HG03442 (cell line): Measurements from ENCODE around the gene ITIH4.

Source experiments
- ATAC-seq: cut with Tn5 transposase; IDR thresholded peaks from one replicate; pipeline ENCODE4 v1.9.1; 2021; ENCODE audit warnings: mild to moderate bottlenecking, moderate library complexity; ENCODE audit not compliant: unreplicated experiment

ITIH4 gene

DNA sequence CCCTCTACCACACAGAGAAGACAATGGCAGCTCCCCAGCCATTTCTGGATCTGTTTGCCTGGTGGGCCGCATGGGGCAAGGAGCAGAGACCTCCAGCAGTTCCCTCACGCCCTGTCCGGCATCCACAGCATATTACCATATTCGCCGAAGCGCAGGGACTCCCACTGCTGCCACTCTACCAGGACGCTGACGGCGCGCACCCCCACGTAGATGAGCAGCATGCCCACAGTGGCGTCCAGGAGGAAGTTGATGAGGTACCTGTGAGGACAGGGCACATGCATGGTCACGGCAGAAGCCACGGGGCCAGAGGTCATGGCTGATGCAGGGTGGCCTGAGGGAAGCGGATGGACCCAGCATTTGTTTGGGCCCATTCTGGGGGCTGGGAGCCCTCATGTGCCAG lies 19.2 kb upstream of the ITIH4 start:
- ATAC-seq = no peak

DNA sequence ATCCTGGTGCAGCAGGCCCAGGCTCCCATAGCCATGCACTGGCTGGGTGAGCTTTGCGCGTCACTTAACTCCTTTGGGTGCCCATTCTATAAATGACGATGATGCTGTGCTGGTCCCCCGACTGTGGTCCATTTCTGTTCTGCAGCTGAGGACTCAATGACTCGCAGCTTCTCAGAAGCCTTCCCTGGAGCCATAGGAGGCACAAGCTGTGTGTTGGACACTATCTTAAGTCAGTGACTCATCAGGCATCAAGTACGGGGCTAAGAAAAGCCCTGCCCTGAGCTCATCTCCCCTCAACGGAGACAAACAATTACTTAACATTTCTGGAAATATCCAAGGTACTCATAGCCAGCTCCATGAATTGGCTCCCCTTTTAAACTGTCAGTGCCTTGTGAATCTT lies 18.1 kb upstream of the ITIH4 start:
- no peak for ATAC-seq

DNA sequence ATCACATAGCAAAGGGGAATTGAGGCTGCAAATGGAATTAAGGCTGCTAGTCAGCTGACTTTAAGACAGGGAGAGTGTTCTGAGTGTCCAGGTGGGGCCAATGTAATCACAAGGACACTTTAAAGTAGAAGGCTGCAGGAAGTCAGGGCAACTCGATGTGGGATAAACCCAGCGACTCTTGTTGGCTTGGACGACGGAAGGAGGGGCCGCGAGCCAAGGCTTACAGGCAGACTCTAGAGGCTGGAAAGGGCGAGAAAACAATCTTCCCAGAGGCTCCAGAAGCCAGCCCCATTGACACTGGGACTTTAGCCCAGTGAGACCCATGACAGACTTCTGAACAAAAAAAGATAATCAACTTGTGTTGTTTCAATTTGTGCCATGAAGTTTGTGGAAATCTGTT lies 17.3 kb upstream of the ITIH4 start:
- no peak for ATAC-seq

DNA sequence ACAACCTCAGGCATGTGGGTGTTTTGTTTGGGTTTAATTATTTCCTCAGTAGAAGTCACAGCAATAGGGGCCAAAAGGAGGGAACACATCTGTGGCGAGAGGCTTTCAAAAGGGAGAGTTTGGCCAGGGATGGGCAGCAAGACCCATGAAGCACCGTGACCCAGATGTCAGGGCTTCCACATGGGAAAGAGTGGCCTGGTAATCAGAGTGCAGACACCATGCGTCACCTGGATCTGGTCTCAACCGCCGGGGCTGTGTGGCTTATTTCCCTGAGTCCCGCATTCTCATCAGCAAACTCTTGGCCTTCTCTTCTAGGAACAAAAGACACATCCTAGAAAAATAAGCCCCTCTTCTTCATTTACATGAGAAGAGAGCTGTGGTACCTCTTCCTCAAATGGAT lies 16.8 kb upstream of the ITIH4 start:
- ATAC-seq = no peak

DNA sequence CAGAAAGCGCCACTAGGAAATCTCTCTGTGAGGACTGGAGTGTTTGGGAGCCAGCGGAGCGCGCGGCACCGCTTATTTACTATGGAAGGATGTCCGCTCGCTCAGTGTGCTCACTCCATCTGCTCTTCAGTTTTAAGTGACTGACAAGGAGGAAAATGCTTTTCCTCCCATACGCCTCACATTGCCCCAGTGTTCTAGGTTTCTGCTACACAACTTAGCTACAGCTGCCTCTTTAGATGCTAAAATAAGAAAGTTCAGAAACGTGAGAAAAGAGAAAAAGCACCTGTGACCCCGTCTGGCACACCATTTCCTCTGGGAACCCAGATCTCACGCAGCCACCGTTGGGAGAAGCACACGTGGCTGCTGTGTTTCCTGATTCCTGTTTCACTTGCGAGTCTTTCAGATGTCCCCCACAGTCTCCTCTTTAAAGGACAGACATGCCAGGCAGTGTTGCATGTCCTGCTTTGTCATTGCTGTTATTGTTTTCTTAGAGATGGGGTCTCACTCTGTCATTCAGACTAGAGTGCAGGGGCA lies 16.0 kb upstream of the ITIH4 start:
- no peak for ATAC-seq

DNA sequence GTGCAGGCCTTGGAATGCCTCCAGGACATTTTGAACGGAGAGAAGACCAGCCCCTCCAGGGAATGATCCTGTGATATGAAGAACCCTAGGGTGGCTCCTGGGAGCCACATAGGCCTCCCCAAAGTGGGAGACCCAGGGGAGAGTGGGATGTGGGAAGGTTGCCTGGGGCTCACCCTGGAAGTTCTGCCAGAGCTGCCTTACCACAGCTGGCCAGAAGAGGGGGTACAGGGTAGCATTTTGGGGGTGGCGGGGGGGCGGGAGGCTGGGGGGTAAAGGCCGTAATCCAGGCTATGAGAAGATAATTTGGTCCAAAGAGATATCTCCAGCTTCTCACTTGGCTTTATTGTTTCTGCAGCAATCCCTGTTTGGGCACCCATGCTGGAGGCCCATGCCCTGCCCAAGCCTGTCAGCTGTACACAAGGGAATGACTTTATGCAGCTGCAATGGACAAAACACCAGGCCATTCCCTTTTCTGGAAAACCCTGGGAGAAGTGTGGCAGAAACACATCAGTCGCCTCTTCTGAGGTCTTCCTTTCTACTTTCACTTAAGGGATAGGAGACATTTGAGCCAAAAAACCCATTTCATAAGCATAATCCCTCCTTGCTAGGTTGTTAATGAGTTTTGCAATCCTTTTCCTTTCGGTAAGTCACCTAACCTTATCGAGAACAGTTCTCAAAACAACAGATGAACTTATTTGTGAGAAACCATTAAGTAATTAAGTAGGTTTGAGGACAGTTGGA lies 15.4 kb upstream of the ITIH4 start:
- ATAC-seq = no peak

DNA sequence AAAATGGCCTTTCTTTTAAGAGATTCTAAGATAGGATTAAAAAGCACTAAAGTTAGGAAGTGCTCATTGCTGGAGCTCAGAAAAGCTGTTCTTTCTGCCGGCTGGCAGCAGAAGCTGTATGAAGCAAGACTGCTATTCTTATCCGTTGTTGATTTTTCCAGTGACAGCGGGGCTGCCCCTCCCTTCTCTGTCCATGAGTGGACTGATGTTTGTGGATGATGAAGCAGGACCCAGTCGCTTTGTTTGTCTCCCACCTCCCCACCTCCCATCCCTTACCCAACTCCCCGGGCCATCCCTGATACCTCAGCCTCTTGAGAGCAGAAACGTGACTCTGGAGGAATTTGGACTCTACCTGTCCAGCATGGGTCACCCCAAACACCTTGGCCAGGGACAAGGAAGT lies 14.7 kb upstream of the ITIH4 start:
- no peak for ATAC-seq

DNA sequence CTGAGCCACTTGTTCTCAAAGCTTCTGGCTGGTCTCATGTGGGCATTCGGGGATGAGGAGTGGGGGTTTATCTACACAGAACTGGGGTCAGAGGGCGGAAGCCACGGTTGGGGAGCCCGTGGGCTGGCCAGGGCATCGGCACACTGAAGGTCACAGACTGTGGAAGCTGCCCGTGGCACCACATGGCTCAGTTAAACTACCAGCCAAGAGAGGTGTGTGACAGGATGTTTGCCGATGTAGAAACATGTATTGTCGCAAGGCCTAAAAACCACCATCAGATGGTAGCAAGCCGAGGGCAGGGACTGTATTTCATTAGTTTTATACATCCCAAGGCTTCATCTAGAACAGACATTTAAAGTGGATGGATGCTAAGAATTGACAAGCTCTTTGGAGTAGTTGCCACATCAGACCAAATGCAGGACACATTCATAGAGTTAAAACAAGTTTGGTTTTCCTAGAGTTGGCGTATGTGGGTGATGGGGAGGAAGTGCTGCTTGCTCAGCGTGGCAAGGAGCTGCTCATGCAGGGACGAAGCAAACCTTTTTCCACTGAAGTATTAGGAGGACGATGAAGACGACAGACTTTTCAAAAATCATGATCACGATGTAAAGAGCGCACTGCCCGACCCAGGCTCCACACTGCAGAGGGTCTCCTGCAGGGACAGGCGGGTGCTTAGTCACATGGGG lies 14.0 kb upstream of the ITIH4 start:
- no peak for ATAC-seq

DNA sequence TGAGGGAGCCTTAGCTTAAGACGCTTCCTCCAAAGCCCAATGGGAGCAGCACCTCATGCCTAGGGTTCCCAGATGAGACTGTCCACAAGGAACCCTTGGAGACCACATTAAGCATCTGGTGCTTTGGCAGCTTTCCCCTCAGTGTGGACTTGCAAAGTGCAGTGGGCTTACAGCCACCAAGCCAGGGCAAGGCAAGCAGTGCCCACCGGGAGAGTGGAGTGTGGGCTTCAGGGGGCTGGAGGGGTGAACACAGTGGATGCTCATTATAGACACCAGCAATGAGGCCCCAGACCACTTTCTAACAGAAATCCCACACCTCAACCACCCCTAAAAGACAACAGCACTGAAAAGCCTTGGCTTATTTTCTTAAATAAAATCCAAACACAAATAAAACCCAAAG lies 13.4 kb upstream of the ITIH4 start:
- no peak for ATAC-seq

DNA sequence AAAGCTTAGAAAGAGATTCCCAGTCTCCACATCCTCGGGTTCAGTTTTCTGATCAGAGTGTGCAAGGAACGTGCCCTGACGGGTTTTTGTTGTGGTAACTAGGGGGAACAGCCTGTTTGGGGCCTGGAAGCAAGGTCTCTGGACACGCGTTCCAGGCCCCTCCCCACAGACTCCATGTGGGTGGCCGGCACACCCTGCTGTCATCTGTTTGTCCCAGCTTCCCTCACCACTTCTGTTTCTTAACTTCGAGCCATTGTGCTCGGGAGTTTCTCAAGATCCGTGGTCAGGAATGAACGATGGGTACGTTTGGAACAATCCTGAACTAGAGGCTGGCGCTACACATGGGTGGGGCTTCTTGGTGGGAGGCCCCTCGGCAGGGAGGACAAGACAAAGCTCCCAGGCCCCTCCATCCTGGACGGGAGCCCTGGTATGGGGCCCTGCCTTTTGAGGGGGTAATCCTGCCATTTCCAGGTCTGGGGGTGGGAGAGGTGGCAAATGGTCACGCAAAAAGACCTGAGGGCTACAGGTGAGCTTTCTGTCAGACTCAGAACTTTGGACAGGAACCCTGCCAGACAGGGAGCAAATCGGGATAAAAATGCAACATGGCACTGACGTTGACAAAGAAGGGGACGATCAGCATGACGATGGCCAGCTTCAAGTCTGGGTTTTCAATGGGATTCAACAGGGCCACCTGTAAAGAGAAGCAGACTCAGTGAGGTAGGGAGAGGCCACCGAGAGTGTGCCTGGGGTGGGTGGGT lies 12.8 kb upstream of the ITIH4 start:
- ATAC-seq = no peak

DNA sequence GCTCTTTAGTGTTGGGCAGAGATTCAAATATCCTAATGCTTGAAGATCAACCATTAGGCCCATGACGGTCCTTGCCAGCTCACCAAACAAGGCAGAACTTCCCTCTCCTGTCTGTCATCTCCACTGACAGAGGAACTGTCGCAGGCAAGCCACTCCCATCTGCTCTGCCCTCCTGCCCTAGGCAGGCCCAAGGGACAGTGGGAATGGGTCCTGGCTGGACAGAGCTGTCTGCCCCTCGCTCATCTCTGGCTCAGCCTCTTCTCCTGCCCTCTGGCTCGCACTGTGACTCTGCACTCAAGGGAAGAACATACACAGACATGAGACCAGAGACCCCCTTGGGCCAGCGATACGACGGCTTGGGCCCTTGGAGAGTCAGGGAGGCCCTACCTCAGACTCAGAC lies 12.0 kb upstream of the ITIH4 start:
- no peak for ATAC-seq

DNA sequence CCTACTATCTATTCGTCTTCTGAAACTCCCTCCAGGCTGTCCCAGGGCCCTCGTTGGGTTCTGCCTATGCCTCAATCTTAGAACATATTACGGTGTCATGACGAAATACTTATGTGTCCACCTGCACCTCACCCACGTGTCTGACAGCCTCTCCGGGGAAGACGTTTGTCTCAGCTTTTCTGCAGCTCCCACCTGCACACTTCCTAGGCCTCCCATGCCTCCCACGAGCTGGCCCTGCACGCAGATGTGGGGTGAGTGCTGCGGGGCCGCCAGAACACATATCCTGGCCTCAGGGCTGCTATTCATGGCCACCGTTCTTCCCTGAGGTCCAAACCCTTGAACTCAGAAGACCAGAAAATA lies 11.5 kb upstream of the ITIH4 start:
- ATAC-seq = no peak

DNA sequence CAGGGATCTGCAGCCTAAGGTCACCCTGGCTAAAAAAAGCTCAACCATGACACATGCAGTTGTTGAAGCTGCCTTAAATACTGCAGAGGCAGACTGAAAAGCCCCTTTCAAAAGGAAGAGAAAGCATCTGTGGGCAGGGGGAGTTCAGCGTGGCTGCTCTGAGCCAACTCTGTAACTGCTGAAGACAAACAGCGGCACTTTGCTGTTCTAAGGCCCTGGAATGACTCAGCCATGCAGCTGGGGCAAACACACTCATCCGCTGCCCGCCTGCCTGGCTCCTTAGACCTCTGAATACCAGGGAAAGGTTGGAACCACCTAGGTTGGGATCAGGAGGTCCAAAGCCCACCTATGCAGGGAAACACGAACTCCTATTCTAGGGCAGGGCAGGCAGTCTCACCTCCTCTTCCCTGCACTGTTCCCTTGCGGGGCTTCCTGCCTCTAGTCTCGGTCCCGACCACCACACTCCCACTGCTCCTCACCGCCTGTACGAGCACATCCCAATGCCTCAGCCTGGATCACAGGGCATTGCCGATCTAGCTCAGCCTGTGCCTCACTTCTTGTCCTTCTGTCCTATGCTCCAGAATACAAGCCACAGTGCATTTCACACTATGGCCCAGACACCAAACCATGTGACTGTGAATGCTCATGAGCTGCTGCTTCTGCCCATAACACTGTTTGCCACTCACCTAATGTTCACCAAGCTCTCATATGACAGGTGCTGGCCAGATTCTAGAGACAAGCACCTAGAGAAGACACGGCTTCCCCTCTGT lies 10.9 kb upstream of the ITIH4 start:
- no peak for ATAC-seq

DNA sequence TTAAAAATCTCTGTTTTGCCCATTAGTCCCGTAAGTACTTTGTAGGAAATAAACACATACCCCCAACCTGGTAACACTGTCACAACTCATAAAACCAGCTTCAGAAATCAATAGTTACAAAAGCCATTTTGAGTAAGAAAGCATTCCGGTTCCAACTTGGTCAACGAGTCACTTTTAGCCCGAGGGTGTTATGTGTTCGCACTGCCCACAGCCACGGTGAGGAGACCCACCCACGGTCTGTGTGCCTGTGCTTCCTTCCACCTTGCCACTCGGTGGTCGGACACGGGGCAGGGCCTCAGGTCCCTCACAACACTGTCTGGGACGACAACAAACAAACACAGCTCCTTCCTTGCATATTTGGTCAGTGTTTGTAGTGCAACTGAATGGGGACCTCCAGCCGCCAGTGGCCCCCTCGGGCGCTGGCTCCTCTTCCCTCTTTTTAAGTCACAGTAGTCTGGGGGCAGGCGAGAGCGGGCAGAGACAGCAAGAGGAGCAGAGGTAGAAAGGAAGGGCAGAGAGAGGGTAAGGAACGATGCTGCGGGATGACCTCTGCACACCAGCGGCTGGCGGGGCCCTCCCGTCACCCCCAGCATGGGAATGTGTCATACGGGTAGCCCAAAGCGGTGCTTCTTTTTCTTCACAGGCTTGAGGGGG lies 9.5 kb upstream of the ITIH4 start:
- no peak for ATAC-seq

DNA sequence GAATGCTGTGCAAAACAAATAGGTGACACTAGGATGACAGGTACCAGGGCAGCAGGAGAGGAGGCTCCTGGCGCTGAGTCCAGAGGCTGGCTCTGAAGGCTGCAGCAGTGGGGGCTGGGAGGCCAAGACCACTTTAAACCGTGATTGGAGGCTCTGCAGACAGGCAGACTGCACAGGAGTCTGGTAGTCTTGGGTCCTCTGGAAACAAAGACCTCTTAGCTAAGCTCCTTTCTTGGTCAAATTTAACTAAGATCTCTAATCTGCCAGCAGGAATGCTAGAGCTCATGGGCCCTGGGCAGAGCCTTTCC lies 8.8 kb upstream of the ITIH4 start:
- ATAC-seq = no peak

DNA sequence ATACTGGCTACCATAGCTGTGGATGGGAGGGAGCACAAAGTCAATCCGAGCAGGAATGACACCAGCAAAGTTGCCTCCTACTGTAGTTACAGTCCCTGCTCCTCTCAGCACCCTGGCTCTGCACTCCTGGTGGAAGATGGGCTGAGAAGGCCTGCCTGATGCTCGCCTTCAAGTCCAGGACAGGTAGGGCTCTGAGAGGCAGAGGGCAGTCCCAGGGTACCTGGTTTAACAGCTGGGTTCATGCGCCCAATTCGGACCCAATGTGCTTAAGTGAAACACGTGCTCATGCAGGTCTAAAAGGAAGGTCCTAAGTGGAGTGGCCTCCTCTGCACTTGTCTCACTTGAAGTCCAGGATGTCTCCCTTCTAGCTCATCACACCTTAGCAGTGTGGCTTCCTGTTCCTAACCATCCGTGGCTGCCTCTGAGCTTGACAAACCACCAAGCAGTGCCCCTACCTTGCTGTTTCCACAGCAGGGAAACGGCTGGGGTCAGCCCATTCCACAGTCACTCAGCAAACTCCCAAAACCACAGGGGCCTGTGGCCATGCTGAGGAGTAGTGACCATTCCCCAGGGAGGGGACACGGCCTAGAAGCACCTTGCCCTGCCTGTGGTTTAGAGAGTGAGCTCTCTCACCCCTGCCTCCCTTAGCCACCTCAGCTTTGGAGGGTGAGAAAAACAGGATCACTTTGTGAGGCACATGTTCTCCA lies 8.2 kb upstream of the ITIH4 start:
- no peak for ATAC-seq

DNA sequence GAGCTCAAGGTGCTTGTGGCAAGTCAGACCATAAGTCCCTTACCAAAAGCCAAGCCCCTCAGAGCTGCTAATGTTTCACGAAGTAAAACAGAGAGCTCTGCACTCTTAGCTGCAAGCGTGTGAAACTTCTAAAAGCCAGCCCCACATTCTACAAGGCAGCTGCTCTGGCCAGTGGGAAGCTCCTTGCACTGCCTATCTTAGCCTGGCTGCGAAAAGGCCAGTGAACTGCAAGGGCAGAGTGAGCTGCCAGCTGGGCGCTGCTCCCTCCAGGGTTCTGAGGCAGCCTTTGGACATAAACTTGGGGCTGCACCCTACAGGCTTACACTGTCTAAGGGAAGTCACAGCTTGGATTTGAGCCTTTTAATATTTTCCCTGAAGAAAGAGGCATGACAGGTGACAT lies 6.5 kb upstream of the ITIH4 start:
- no peak for ATAC-seq

DNA sequence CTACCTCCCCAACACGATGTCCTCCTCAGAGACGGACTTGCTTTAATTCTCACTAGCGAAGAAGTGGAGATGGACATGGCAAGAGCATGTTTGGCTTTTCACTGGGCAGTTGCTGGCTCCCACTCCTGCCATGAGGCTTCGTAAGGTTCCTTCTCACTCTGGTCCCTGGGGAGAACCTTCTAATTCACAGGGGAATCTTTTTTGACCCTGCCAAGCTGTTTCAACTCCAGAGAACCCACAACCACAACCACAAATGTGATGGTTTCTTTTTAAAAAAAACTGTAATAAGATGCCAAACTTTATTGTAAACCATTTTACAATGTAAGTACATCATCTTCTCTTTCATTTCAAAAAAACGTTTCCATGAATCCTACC lies 6.0 kb upstream of the ITIH4 start:
- ATAC-seq = no peak

DNA sequence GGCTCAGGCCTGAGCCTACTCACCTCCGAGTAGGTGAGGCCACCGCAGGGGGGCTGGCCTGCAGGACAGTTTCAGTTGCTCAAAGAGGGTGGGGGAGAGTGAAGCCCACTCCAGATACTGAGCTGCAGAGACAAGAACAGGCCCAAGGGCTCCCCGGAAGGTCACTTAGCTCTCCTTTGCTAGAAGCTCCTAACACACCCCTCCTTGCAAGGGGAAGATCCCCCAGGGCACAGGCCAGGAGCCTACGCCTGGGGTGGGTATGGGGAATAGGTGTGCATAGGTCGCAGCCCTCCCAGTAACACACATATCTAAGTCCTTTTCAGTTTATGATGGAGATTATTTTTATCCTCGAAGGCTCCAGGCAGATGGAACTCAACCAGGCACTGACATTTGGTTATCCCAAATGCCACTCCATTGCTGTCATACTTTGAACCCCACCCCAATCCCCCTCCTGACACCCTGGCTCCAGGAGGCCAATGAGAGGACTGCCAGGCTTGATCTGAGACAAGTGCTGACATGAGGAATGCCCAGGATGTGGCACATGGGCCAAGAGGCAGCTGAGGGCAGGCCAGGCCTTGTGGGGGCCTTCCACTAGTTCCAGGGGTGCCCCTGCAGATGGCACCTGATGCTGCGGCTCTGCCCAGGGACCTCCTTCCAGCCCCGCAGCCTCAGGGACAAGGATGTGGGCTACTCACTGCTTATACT lies 5.4 kb upstream of the ITIH4 start:
- ATAC-seq = no peak
